ENCODE results near the gene ZCCHC3.
A peak's percentile ranks its signal among the peaks of the same experiment; 100 is the strongest.
"Not testable (repeated sequence)": the region's sequence is repeated elsewhere in the genome, so short reads cannot be mapped to it uniquely, and the experiment has no call there.

ZCCHC3 gene

DNA sequence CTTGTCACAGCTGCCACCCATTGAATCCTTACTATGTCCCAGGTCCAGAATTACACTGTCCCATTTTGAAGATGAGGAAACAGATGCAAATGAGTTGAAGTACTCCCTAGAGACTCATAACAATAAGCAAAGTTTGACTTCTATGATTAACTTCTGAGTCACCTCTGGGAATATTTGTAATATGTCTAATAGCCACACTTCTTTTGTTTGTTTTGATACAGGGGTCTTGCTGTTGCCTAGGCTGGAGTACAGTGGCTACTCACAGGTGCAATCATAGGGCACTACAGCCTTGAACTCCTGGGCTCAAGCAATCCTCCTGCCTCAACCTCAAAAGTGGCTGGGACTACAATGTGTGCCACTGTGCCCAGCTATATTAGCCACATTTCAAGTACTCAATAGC lies 16.6 kb downstream of the ZCCHC3 start:
- peak in 1 of 2 experiments; percentile 44 for DNase-seq

DNA sequence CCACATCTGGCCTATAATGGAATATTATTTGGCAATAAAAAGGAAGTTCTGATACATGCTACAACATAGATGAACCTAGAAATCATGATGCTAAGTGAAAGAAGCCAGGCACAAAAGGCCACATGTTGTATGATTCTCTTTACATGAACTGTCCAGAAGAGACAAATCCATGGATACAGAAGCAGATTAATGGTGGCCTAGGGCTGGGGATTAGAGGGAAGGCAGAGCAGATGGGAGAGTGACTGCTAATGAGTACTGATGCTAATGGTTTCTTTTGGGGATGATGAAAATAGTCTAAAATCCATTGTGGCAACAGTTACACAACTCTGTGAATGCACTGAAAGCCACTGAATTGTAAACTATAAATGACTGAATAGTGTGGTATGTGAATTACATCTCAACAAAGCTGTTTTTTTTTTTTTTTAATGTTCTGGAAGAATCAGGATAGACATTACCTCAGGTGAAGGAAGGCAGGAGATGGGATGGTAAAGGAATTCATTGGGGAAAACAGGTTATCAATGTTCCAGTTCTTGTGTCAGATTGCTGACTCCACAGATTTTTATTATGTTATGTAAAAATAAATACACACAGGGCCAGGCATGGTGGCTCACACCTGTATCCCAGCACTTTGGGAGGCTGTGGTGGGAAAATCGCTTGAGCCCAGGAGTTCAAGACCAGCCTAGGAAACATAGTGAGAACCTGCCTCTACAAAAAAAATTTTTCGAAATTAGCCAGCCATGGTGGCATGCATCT lies 19.1 kb downstream of the ZCCHC3 start:
- no peak for DNase-seq

DNA sequence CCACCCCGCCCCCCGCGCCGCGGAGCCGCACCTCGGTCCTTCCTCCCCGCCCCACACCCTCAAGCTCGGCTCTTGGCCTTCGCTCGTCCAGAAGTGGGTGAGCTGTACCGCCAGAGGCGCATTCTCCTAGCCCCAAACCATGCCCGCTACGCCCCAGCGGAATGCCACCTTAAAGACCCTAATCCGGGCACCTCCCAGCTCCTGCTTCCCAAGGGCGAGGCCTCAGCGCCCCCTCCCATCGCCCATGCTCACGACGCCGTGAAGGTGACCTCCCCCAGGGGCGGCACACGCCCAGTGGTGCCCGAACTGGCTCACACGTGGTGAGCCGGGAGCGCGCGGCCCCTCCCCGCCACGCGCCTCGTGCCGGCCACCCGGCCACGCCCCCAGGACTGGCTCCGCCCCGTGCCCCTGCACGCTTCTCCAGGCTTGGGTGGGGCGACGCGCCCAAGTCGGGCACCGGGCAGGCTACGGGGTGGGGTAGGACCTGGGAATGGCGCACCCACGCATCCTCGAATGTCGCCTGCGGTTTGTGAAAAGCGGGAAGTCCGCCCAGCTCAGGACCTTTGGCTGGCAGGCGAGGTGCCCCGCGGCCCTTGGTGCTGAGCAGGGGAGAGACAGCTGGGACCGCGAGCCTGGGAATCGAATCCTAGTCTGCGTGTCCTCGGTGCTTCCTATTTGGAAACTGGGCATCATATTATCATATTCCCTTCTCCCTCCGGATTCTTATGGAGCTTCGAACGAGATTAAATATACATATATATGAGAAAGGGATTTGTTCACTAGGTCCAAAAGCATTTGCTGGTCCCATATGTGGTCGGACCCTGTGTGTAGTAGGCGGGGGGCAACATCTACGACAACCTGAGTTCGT lies 27.0 kb downstream of the ZCCHC3 start:
- peak; percentile 89 to 91 for DNase-seq

DNA sequence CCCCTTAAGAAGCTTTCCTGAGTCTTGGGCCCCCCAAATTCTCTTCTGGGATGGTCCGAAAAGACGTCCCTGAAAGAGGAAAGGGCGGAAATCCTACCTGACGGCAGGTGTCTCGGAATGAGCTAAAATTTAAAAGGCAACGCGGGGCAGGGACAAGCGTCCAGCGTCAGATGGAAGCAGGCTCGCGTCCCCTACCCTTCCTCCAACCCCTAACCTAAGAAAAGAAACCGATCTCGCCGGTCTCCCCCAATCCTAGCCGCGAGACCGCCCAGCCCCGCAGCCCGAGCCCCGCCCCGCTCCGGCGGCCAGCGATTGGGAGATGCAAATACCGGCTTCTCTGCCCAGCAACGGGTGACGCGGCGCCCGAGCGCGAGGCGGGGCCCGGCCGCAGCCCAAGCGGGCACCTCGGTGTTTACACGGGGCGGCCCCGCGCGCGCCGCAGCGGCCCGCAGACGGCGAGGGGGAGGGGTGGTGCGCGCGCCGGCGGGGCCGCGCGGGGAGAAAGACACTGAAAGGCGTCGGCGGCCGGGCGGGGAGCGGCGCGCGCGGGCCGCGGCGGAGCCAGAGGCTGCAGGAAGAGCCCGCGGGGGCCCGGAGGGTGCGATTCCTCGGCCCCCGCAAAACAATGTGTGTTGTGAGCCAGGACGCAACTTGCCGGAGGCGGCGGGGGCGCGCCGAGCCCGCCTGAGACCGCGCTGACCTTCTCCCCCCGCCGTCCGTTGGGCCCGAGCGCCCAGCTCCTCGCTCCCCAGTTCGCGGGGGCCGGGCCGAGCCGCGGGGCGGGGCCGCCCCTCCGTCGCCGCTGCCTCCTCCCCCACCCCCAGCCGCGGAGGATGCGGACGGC lies 27.9 kb downstream of the ZCCHC3 start, which contains the start of gene SOX12:
TSS of gene SOX12 (plus strand) at position 508 of the 844 bp plus-strand sequence. CDS start 373 bp downstream, outside the sequence.
- peak; percentile 82 to 94 for DNase-seq

DNA sequence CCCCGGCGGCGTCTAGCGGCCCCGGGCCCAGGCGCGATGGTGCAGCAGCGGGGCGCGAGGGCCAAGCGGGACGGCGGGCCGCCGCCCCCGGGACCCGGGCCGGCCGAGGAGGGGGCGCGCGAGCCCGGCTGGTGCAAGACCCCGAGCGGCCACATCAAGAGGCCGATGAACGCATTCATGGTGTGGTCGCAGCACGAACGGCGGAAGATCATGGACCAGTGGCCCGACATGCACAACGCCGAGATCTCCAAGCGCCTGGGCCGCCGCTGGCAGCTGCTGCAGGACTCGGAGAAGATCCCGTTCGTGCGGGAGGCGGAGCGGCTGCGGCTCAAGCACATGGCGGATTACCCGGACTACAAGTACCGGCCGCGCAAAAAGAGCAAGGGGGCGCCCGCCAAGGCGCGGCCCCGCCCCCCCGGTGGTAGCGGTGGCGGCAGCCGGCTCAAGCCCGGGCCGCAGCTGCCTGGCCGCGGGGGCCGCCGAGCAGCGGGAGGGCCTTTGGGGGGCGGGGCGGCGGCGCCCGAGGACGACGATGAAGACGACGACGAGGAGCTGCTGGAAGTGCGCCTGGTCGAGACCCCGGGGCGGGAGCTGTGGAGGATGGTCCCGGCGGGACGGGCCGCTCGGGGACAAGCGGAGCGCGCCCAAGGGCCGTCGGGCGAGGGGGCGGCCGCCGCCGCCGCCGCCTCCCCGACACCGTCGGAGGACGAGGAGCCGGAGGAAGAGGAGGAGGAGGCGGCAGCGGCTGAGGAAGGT lies 28.7 kb downstream of the ZCCHC3 start:
- peak; percentile 42 to 58 for DNase-seq

DNA sequence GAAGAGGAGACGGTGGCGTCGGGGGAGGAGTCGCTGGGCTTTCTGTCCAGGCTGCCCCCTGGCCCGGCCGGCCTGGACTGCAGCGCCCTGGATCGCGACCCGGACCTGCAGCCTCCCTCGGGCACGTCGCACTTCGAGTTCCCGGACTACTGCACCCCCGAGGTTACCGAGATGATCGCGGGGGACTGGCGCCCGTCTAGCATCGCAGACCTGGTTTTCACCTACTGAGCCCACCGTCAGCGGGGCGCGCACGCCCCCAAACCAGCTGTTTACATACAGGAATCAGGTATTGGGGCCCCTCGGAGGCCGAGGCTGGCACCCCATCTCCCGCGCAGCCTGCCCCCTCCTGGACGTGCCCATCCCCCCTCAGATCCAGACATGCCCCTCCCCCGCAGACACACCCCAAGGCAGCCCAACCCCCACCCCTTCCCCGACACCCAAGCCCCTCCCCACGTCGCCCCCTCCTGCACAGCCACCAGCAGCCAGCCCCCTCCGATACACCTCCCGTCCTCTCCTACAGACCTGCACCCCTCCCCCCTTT lies 29.3 kb downstream of the ZCCHC3 start:
- peak in 1 of 2 experiments; percentile 74 for DNase-seq

DNA sequence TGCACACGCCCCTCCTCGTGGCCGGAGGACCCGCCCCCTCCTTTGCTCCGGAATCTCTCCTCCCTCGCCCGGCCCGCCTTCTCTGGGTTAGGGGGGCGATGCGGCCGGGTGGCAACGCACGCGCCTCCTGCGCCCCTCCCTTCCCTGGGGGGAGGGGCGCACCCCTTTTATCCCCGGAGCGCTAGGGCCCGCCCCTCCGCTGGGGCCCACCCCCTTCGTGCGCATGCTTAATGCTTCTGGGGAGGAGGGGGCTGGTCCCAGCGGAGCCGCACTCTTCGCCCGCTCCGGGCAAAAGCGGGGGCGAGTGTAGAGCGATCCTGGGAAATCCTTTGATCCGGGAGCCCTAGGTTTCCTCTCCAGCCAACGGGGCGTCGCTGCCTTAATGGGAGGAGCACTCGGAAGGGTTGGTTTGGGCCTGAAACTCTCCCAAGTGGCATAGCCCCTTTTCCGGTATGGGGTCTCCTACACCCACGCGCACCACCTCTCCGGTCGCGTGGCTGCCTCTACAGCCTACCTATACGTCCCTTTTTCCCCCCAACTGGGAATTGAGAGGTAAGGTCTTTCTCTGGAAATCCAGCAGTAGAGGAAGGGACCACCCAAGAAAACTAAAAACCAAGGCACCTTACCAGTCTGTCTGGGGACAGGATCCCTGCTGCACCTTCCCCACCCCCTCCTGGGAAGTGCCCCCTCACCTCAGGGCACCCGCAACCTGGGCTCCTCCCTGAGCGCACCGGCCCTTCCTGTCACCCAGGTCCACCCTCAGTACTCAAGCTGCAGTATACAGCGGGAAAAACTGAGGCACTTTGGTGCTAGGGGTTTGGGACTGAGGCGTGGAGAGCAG lies 30.0 kb downstream of the ZCCHC3 start:
- DNase-seq: peak; percentile 86 to 91

DNA sequence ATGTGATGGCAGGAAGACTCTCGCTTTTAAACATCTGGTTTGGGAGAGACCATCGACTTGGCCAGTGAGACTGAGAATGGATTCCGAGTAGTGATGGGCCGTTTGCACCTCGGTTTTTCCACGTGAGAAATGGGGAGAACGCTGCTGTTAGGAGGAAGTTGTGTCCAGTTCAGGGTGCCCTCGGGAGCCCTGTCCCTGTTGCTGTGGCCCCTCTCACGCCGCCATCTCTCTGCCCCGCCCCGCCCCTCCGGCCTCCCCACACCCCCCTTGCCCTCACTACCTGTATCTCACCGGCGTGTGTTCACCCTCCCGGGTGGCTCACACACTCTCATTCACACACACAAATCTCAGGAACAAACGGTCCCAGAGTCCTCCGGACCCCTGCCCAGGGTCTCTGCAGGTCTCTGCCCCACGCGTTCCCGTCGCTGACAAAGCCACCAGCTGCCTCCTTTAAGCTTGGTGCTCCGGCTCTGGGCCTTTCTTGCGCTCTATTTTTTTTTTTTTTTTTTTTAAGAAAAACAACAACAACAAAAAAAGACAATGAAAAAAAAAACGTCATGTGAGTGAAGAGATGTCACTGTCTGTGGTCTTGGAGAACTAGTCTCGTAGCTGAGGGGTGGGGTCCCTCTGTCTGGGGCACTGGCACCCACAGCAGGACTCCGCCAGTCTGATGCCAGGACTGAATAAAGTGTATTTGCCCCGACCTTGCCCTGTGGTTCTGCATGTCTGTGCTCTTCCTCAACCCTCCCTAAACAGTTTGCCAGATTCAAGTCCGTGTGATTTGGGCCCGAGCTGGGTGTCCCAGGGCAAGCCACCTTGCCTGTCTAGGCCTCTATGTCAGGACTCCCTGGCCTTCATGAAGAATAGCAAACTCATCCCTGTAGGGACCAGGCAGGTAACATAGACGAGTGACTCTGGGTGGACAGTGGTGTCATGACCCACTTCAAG lies 30.9 kb downstream of the ZCCHC3 start:
- no peak for DNase-seq

DNA sequence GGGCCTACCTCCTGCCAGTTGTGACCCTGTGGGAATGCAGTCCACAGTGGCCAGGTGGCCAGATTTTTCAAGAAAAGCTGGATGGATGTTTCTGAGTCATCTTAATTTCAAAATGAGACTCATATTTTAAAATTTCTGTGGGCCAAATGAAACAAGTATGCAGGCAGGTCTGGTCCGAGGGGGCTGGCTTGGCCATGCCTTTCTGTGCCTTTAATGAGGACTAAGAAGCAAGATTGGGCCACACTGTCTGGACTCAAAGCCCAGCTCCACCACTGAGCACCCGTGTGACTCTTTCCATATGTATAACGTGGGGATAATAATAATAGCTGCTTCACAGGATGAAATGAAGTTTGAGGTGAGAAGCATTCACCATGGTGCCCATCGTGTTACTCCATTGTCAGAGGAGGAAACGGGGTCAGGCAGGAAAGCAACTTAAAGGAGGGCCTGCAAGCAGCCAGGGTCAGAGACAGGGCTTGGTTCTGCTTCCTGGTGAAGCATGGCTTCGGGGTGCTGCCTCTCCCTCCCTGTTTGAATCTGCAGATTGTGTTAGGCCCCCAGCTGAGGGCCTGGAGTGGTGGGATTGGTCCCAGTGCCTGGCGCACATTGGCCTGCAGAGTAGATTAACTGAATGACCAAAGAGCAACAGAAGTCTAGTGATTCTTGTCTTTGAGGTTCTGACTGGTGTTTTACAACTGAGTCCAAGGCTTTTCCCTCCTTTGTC lies 31.8 kb downstream of the ZCCHC3 start:
- DNase-seq: no peak

DNA sequence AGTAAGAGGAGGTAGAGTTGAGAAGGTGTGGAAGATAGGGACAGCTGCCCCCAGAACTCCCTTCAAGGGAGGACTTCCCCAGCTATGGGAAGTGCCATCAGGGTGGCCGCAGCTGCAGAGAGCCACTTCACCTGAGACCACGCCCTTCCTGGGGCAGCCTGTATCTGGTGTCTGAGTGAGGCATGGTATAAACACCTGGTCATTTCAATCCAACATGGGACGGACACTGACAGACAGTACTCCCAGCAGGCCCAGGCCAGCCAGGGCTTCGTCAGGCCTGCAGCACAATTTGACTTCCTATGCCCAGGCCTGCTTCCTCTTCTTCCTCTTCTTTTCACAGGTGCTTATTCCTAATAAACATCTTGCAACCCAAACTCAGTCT lies 32.5 kb downstream of the ZCCHC3 start:
- no peak for DNase-seq

DNA sequence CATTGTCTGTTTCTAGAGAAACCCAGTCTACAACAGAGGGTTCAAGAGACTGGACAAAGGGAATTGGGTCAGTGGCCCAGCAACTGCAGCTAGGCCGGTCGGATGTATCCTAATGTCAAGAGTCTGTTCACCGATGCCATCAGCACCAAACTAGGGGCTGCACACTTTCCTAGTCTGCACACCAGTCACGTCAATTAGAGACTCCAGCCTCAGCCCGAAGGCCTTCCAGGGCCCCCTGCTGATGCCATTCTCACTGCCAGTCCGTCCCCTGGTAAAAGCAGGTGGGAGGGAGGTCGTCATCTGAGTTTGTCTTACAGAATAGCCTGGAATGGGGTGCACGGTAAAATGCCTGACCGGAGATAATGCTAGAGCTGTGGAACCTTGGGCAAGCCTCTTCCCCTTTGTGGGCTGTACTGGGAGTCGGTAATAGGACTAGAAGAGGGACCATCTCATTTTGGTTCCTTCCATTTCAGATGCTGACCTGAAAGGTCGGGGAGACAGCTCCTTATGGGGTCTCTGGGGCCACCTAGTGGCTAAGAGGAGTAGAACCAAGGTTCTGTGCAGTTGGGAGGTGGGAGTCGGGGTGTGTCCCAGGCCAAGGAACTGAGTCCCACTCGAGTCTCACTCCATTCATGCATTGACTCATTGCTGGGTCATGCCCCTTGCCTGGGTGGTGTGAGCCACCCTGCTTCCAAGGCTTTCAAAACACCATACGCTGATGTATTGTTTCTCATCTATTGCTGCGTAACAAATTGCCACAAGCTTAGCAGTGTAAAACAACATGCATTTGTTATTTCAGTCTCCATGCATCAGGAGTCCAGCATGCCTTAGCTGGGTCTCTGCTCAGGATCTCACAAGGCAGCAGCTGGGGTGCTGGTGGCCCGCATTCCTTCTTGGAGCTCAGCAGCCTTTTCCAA lies 33.1 kb downstream of the ZCCHC3 start:
- peak; percentile 54 to 64 for DNase-seq

DNA sequence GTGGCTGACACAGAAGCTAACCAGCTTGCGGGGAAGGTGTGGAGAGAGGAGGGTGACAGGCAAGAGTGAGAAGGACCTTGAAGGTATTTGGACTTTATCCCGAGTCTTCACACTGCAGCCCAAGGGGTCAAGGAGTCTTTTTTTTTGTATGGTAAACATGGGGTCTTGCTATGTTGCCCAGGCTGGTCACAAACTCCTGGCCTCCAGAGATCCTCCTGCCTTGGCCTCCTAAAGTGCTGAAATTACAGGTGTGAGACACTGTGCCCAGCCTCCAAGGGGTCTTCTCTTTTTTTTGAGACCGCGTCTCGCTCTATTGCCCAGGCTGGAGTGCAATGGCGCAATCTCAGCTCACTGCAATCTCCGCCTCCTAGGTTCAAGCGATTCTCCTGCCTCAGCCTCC lies 37.2 kb downstream of the ZCCHC3 start:
- no peak for DNase-seq

DNA sequence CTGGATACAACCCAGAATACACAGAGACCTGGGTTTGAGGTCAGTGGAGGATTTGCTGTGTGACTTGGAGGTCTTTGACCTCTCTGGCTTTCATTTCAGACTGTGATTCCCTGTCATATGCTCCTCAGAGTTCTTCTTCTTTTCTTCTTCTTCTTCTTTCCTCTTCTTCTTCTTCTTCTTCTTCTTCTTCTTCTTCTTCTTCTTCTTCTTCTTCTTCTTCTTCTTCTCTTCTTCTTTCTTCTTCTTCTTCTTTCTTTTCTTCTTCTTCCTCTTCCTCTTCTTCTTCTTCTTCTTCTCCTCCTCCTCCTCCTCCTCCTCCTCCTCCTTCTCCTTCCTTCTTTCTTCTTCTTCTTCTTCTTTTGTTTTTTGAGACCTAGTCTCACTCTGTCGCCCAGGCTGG lies 38.7 kb downstream of the ZCCHC3 start:
- not testable (repeated sequence) for DNase-seq

DNA sequence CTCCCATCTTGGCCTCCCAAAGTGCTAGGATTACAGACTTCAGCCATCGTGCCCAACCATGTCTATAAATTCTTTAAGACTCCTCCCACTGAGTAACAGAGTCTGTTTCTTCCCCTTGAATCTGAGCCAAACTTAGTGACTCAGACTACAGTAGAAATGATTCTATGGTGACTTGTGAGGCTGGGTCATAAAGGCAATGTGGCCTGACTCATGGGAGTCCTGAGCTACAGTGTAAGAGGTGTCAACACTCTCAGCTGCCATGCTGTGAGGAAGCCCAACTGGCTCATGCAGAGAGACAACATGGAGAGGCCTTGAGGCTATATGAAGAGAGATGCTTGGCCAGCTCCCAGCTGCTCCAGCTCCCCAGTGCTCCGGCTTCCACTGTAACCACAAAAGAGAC lies 44.3 kb downstream of the ZCCHC3 start:
- peak; percentile 91 for DNase-seq

DNA sequence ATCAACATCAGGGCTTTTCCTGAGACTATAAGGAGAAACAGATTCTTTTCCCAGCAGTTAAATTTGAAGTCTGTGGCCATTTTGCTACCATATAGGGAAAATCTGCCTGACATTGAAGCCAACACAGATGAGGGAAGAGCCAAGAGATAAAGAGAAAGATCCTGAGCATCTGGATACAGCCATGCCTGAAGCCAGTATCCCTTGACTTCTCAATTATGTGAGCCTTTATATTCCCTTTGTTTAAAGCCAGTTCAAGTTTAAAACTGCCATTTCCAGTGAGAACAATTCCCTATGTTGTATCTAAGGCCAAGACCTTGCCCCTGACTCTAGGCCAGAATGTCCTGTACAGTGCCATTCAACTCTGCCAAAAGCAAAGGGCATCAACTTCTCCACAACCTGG lies 45.7 kb downstream of the ZCCHC3 start:
- DNase-seq: no peak

DNA sequence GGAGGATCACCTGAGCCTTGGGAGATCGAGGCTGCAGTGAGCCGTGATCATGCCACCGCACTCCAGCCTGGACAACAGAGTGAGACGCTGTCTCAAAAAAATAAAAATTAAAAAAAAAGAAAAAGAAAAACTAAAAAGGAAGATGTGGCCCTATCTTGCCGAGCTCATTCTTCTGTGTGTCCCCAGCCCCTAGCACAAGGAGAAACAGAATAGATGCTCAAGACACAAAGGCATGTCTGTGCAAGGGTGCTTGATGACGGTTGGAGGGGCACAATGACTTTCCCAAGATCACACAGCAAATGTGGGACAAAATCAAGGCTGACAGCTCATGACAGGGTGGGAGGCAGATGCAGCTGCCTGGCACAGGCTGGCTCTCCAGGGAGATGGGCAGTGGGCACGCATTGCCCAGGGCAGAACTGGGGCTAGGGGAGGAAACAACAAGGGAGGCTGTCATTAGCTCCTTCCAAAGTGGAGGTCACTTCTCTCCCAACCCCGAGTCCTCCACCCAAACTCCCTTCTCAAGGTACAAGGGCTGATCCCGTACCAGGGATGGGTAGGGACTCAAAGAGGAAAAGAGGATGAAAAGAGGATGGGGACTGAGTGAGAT lies 48.8 kb downstream of the ZCCHC3 start:
- DNase-seq: no peak

DNA sequence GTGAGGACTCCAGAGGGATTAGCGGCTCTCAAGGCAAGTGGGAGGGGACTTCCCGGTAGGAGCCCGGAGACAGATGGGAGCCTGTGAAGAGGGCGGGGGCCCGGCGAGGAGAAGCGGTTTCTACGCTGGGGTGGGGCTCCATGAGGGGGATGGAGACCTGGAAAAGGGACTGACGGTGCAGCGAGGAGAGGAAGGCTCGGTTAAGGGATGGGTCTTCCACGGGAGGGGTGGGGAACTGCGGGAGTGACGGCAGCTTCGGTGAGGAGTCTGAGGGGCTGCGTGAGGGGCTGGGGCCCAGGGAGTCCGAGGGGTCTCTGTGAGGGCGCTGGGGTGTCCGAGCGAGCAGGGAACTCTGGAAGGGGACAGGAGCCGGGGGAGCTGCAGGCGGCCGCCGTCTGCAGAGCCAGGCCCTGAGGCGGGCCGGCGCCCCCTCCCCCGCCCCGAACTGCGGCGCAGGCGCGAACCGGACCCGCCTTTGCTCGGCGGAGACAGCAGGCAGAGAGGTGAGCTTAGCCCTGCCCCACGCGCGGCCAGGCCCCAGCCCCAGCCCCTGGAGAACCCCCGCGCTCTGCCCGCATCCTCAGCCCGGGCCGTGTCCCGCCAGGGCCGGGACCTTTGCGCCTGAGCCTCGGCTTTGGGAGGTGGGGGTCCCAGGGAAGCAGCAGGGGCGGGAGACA lies 49.4 kb downstream of the ZCCHC3 start, which contains the start of gene NRSN2:
TSS of gene NRSN2 (plus strand) at position 472 of the 677 bp plus-strand sequence. CDS start 2,533 bp downstream, outside the sequence.
- DNase-seq: peak; percentile 76 to 83

Data from SW 1271 (cell line).